ENCODE results near the gene SLC39A11. TPM values are rescaled to one million over a fixed set of nuclear protein-coding genes. Genes with fewer than 3 reads are reported as not detected.

Gene SLC39A11
- total and polyA plus RNA-seq, 2 experiments from 2014 or later: 11.7 to 16.4 TPM

DNA sequence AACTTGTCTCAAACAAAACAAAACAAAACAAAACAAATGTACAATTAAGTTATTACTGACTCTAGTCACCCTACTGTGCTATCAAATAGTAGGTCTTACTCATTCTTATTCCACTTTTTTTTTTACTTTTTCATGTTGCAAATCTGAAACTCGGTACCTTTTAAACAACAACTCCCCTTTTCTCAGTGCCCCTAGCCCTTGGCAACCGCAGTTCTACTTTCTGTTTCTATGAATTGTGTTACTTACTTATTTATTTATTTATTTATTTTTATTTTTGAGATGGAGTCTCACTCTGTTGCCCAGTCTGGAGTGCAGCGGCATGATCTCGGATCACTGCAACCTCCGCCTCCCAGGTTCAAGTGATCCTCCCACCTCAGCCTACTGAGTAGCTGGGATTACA is 104.0 kb downstream of the SLC39A11 start:
- Histone ChIP-seq H3K79me2 (ENCODE audit: insufficient read depth) (no peaks in the 10 kb centered on the region), H3K9me3 (ENCODE audit: low read depth) (no peaks in the 10 kb centered on the region), H3K27ac (no peak overlapping the region), H3K9me2 (ENCODE audit: insufficient read depth) (no peaks in the 10 kb centered on the region), H3K4me2 (ENCODE audit: unreplicated experiment) (no peak overlapping the region), H4K20me1 (ENCODE audit: insufficient read depth) (no peaks in the 10 kb centered on the region), H3K4me1 (ENCODE audit: insufficient read depth) (peaks cover 9% of the 10 kb centered on the region), H3K36me3 (ENCODE audit: low read depth) (no peaks in the 10 kb centered on the region), H3K4me3 (no peak overlapping the region), H3K27me3 (replicated peaks; ENCODE audit: insufficient read depth) (no peaks in the 10 kb centered on the region), H2AFZ (no peak overlapping the region), H3K9ac (no peak overlapping the region), H3F3A (ENCODE audit: insufficient read depth) (no peaks in the 10 kb centered on the region)
- in situ Hi-C loops (cut with MboI): loop anchor here (25.0 kb wide), 2 partner anchors 174 to 426 kb away; partner anchors contain the start of gene SSTR2
- WGBS, 2 experiments (ENCODE audit: low coverage in 1 of 2, low lambda C conversion rate in 2 of 2, missing lambda C conversion rate in 2 of 2): 87% methylated on average over 5 of the region's 5 CpGs
- DNase-seq: no peak
- TF ChIP-seq EZH2phosphoT487 (IDR thresholded peaks at IDR 0.05; ENCODE audit: insufficient read depth, low read depth) (no peak), EZH2 (IDR thresholded peaks at IDR 0.05; ENCODE audit: insufficient read depth, poor library complexity, severe bottlenecking) (no peak)

DNA sequence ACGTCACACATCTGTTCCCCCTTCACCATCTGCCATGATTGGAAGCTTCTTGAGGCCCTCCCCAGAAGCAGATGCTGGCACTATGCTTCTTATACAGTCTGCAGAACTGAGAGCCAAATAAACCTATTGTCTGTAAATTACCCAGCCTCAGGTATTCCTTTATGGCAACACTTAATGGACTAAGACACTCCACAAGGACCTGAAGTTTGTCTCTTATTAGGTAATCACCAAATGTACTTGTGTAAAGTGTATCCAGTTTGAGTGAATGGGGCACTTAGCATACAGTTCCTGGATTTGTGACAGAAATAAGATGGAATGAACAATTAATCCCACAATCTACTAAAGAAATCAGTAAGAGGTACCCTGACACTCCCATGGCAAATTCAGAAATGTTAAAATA is 105.3 kb downstream of the SLC39A11 start:
- WGBS, 2 experiments (ENCODE audit: low coverage in 1 of 2, low lambda C conversion rate in 2 of 2, missing lambda C conversion rate in 2 of 2): 85 to 92% methylated on average over 1 of the region's 1 CpG

DNA sequence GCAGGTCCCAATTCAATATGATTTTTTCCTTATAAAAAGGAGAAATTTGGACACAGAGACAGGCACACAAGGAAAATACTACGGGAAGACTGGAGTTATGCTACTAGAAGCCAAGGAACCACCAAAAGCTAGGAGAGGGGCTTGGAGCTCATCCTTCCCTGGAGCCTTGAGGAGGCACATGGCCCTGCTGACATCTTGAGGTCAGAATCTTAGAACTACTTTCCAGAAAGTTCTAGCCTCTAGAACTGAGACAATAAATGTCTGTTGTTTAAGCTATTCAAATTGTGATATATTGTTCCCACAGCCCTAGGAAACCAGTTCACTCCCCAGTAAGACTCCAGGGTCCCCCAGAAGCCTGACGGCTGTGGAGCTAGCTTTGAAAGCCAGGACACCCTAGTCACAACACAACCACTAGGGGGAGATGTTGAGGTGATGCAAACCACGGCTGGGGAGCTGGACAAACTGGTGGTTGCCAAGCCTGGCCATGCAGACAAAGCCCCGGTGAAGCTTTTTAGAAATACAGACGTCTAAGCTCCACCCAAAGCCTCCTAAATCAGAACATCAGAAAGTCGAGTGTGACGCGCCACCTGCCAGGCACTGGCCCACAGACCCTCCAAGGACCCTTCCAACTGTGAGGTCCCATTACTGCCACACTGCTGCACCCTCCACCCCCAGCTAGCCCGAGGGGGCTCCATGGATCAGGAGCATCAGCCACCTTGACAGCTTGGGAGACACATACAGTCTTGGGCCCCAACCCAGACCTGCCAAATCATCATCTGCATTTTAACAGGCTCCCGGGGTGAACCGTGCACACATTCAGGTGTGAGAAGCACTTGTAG is 106.4 kb downstream of the SLC39A11 start:
- in situ Hi-C loops (cut with MboI): loop anchor here (25.0 kb wide), 2 partner anchors 176 to 424 kb away; partner anchors contain the start of gene SSTR2
- no peaks in the 10 kb centered on the region for H3K27me3 ChIP-seq (replicated peaks; ENCODE audit: insufficient read depth)
- 46% methylated on average over 11 of the region's 11 CpGs for whole genome bisulfite sequencing, 2 experiments (ENCODE audit: low coverage in 1 of 2, low lambda C conversion rate in 2 of 2, missing lambda C conversion rate in 2 of 2)
- no peaks in the 10 kb centered on the region for H4K20me1 ChIP-seq (ENCODE audit: insufficient read depth)
- H3K9me3 ChIP-seq (ENCODE audit: low read depth): no peaks in the 10 kb centered on the region
- peaks cover 9% of the 10 kb centered on the region for H3K4me1 ChIP-seq (ENCODE audit: insufficient read depth)
- no peak overlapping the region for H3K4me2 ChIP-seq (ENCODE audit: unreplicated experiment)
- 0 out of 2 replicates have a peak, but pooled peaks cover 6% of the 10 kb centered on the region for H3F3A ChIP-seq (ENCODE audit: insufficient read depth)
- H3K79me2 ChIP-seq (ENCODE audit: insufficient read depth): no peaks in the 10 kb centered on the region
- no peaks in the 10 kb centered on the region for H3K36me3 ChIP-seq (ENCODE audit: low read depth)
- H2AFZ ChIP-seq: no peak overlapping the region
- no peak overlapping the region for H3K27ac ChIP-seq
- DNase-seq: peak; percentile 85
- no peaks in the 10 kb centered on the region for H3K9me2 ChIP-seq (ENCODE audit: insufficient read depth)
- H3K4me3 ChIP-seq: no peak overlapping the region
- TF ChIP-seq EZH2phosphoT487 (IDR thresholded peaks at IDR 0.05; ENCODE audit: insufficient read depth, low read depth) (no peak), EZH2 (IDR thresholded peaks at IDR 0.05; ENCODE audit: insufficient read depth, poor library complexity, severe bottlenecking) (no peak)
- no peak overlapping the region for H3K9ac ChIP-seq

More for the DNA sequence above, 105.3 kb downstream of the SLC39A11 start:
- no peaks in the 10 kb centered on the region for H3F3A ChIP-seq (ENCODE audit: insufficient read depth)
- no peaks in the 10 kb centered on the region for H3K36me3 ChIP-seq (ENCODE audit: low read depth)
- H2AFZ ChIP-seq: no peak overlapping the region
- H3K27me3 ChIP-seq (replicated peaks; ENCODE audit: insufficient read depth): no peaks in the 10 kb centered on the region
- no peak overlapping the region for H3K27ac ChIP-seq
- in situ Hi-C loops (cut with MboI): loop anchor here (25.0 kb wide), 2 partner anchors 175 to 425 kb away; partner anchors contain the start of gene SSTR2
- peaks cover 9% of the 10 kb centered on the region for H3K4me1 ChIP-seq (ENCODE audit: insufficient read depth)
- no peak overlapping the region for H3K9ac ChIP-seq
- no peaks in the 10 kb centered on the region for H3K9me2 ChIP-seq (ENCODE audit: insufficient read depth)
- no peak for DNase-seq
- no peaks in the 10 kb centered on the region for H3K79me2 ChIP-seq (ENCODE audit: insufficient read depth)
- no peaks in the 10 kb centered on the region for H3K9me3 ChIP-seq (ENCODE audit: low read depth)
- H3K4me3 ChIP-seq: no peak overlapping the region
- no peak for TF ChIP-seq EZH2 (IDR thresholded peaks at IDR 0.05; ENCODE audit: insufficient read depth, poor library complexity, severe bottlenecking)
- no peak for TF ChIP-seq EZH2phosphoT487 (IDR thresholded peaks at IDR 0.05; ENCODE audit: insufficient read depth, low read depth)
- no peaks in the 10 kb centered on the region for H4K20me1 ChIP-seq (ENCODE audit: insufficient read depth)
- no peak overlapping the region for H3K4me2 ChIP-seq (ENCODE audit: unreplicated experiment)

DNA sequence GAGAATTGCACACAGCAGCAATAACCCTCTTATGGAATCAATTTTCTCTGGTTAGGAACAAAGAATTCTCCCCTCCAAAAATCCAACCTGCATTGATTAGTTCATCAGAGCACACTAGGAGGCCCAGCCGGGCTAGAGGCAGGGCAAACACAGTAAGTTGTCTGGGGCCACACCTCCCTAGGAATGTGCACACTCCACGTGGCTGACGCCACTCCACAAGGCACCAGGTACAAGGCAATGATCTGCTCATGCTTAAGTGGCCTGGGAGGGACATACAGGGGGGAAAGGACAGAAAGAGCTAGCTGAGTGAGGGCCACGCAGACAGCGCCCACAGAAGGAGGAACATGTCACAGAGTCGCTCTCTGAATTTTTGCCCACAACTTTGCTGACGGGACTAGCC is 107.6 kb downstream of the SLC39A11 start:
- H3K4me1 ChIP-seq (ENCODE audit: insufficient read depth): peaks cover 9% of the 10 kb centered on the region
- in situ Hi-C loops (cut with MboI): loop anchor here (25.0 kb wide), 2 partner anchors 177 to 423 kb away; partner anchors contain the start of gene SSTR2
- no peak overlapping the region for H3K9ac ChIP-seq

More for the DNA sequence above, 107.6 kb downstream of the SLC39A11 start:
- Histone ChIP-seq H3K27me3 (replicated peaks; ENCODE audit: insufficient read depth) (no peaks in the 10 kb centered on the region), H3F3A (ENCODE audit: insufficient read depth) (0 out of 2 replicates have a peak, but pooled peaks cover 6% of the 10 kb centered on the region), H3K9me3 (ENCODE audit: low read depth) (no peaks in the 10 kb centered on the region), H3K4me2 (ENCODE audit: unreplicated experiment) (peak overlapping the region; percentile 27), H3K27ac (no peak overlapping the region), H3K4me3 (no peak overlapping the region), H3K79me2 (ENCODE audit: insufficient read depth) (no peaks in the 10 kb centered on the region), H3K36me3 (ENCODE audit: low read depth) (no peaks in the 10 kb centered on the region), H4K20me1 (ENCODE audit: insufficient read depth) (no peaks in the 10 kb centered on the region), H3K9me2 (ENCODE audit: insufficient read depth) (no peaks in the 10 kb centered on the region), H2AFZ (no peak overlapping the region)
- WGBS, 2 experiments (ENCODE audit: low coverage in 1 of 2, low lambda C conversion rate in 2 of 2, missing lambda C conversion rate in 2 of 2): 73% methylated on average over 7 of the region's 7 CpGs
- DNase-seq: no peak
- TF ChIP-seq EZH2 (IDR thresholded peaks at IDR 0.05; ENCODE audit: insufficient read depth, poor library complexity, severe bottlenecking) (no peak), EZH2phosphoT487 (IDR thresholded peaks at IDR 0.05; ENCODE audit: insufficient read depth, low read depth) (no peak)

Measured in GM23248 (cell line).